Suprapubic skin (tissue), 4 donors: ENCODE results near the gene GLB1L2.

Source experiments
- EP300 ChIP-seq: sonication (generic); formaldehyde crosslinking; IDR thresholded peaks from one replicate; pipeline ENCODE4 v1.6.1; 2017; ENCODE audit warnings: antibody characterized with exemption
- POLR2AphosphoS5 ChIP-seq, 3 donors: sonication (generic); formaldehyde crosslinking; IDR thresholded peaks; one replicate each; pipeline ENCODE4 v1.6.1; 2017; ENCODE audit warnings: antibody characterized with exemption in 3 of 3
- TF ChIP-seq, protein P1 (sequence below), 2 donors: fragments of 200-600 bp in 1 of 2; fragments of 450-650 bp in 1 of 2; sonication (generic) in 1 of 2; IDR thresholded peaks; one replicate each; pipeline ENCODE4 v1.5.1; 2016 to 2019; ENCODE audit warnings: antibody characterized with exemption in 2 of 2, mild to moderate bottlenecking in 1 of 2, moderate library complexity in 1 of 2

- TF ChIP-seq, protein P1, sequence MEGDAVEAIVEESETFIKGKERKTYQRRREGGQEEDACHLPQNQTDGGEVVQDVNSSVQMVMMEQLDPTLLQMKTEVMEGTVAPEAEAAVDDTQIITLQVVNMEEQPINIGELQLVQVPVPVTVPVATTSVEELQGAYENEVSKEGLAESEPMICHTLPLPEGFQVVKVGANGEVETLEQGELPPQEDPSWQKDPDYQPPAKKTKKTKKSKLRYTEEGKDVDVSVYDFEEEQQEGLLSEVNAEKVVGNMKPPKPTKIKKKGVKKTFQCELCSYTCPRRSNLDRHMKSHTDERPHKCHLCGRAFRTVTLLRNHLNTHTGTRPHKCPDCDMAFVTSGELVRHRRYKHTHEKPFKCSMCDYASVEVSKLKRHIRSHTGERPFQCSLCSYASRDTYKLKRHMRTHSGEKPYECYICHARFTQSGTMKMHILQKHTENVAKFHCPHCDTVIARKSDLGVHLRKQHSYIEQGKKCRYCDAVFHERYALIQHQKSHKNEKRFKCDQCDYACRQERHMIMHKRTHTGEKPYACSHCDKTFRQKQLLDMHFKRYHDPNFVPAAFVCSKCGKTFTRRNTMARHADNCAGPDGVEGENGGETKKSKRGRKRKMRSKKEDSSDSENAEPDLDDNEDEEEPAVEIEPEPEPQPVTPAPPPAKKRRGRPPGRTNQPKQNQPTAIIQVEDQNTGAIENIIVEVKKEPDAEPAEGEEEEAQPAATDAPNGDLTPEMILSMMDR (IDR thresholded peaks at IDR 0.05) = no peak
- TF ChIP-seq POLR2AphosphoS5 (IDR thresholded peaks at IDR 0.05) = no peak
- no peak for TF ChIP-seq EP300
Measured at GRCh38 chr11:134358856-134359490, 27.2 kb downstream of the GLB1L2 start.
